OCI-LY3 (cell line): ENCODE results near the gene HEATR5B.

Experiments used
- H2AFZ ChIP-seq: fragments of 200-600, 300-600 bp; shearing (Covaris generic); 2 replicates; pipeline ENCODE4 v1.6.0; 2014; ENCODE audit warnings: antibody characterized with exemption, low read depth, low read length
- H3K27ac ChIP-seq: fragments of 200-600, 300-600 bp; sonication (generic); 2 replicates; pipeline ENCODE4 v1.5.1; 2014; ENCODE audit warnings: mild to moderate bottlenecking, low read length, moderate library complexity, mixed read lengths
- H3K27me3 ChIP-seq: fragments of 200-600, 300-600 bp; sonication (generic); 2 replicates; pipeline ENCODE4 v1.6.1; 2014; ENCODE audit warnings: low read depth, low read length, mixed read lengths
- H3K36me3 ChIP-seq: fragments of 200-600, 300-600 bp; sonication (generic); replicated peaks from 2 replicates; pipeline ENCODE3; 2014; ENCODE audit warnings: low read depth, low read length, mixed read lengths
- H3K4me1 ChIP-seq: fragments of 300-600, 200-600 bp; sonication (generic); 2 replicates; pipeline ENCODE4 v1.6.1; 2014; ENCODE audit warnings: low read length, mixed read lengths
- H3K4me2 ChIP-seq: fragments of 200-600, 300-600 bp; sonication (generic); 2 replicates; pipeline ENCODE4 v1.6.1; 2014; ENCODE audit warnings: low read length, mixed read lengths
- H3K4me3 ChIP-seq: fragments of 300-600, 200-600 bp; sonication (generic); 2 replicates; pipeline ENCODE4 v1.5.1; 2014; ENCODE audit warnings: antibody characterized with exemption, mild to moderate bottlenecking, low read length, moderate library complexity
- H3K79me2 ChIP-seq: fragments of 300-600, 200-600 bp; shearing (Covaris generic); 2 replicates; pipeline ENCODE4 v1.6.1; 2014; ENCODE audit warnings: mild to moderate bottlenecking, low read length, mixed read lengths
- H3K9ac ChIP-seq: fragments of 300-600, 200-600 bp; shearing (Covaris generic); 2 replicates; pipeline ENCODE4 v1.6.0; 2014; ENCODE audit warnings: mild to moderate bottlenecking, low read length, moderate library complexity
- H3K9me3 ChIP-seq: fragments of 200-600, 300-600 bp; shearing (Covaris generic); 2 replicates; pipeline ENCODE4 v1.6.1; 2014; ENCODE audit warnings: low read length, mixed read lengths; ENCODE audit not compliant: insufficient read depth
- H4K20me1 ChIP-seq: fragments of 200-600, 300-600 bp; sonication (generic); 2 replicates; pipeline ENCODE4 v1.6.1; 2016; ENCODE audit warnings: low read length, mixed read lengths; ENCODE audit not compliant: insufficient read depth
- CTCF ChIP-seq: fragments of 200-600, 300-600 bp; sonication (generic); IDR thresholded peaks from 2 replicates; pipeline ENCODE4 v1.5.1; 2014; ENCODE audit warnings: antibody characterized with exemption, low read length, low read depth
- EZH2phosphoT487 ChIP-seq: fragments of 200-600 bp; shearing (Covaris generic); IDR thresholded peaks from 2 replicates; pipeline ENCODE4 v1.6.1; 2018; ENCODE audit warnings: antibody characterized with exemption, mixed run types, low read depth

The HEATR5B gene

GRCh38 chr2:36975306-36975705, 108.9 kb downstream of the HEATR5B start:
- TF ChIP-seq EZH2phosphoT487 (no peak), CTCF (no peak)
- no peak overlapping the region for H3K27ac ChIP-seq
- no peaks in the 10 kb centered on the region for H3K36me3 ChIP-seq
- no peaks in the 10 kb centered on the region for H3K79me2 ChIP-seq
- no peak overlapping the region for H3K9ac ChIP-seq
- H4K20me1 ChIP-seq: no peaks in the 10 kb centered on the region
- H3K4me3 ChIP-seq: no peak overlapping the region
- no peak overlapping the region for H3K4me2 ChIP-seq
- H2AFZ ChIP-seq: no peak overlapping the region
- H3K9me3 ChIP-seq: no peaks in the 10 kb centered on the region
- H3K27me3 ChIP-seq: no peaks in the 10 kb centered on the region
- no peaks in the 10 kb centered on the region for H3K4me1 ChIP-seq

GRCh38 chr2:36973320-36973719, 110.9 kb downstream of the HEATR5B start:
- Histone ChIP-seq H3K4me1 (peaks cover 8% of the 10 kb centered on the region), H2AFZ (no peak overlapping the region), H3K79me2 (no peaks in the 10 kb centered on the region), H3K4me2 (no peak overlapping the region), H3K36me3 (no peaks in the 10 kb centered on the region), H3K27ac (no peak overlapping the region), H3K9me3 (no peaks in the 10 kb centered on the region), H4K20me1 (no peaks in the 10 kb centered on the region), H3K9ac (no peak overlapping the region), H3K4me3 (no peak overlapping the region), H3K27me3 (no peaks in the 10 kb centered on the region)
- no peak for TF ChIP-seq EZH2phosphoT487
- TF ChIP-seq CTCF: no peak

GRCh38 chr2:36971990-36972389, 112.2 kb downstream of the HEATR5B start:
- Histone ChIP-seq H3K9me3 (no peaks in the 10 kb centered on the region), H3K79me2 (no peaks in the 10 kb centered on the region), H3K9ac (no peak overlapping the region), H3K36me3 (no peaks in the 10 kb centered on the region), H3K4me2 (no peak overlapping the region), H2AFZ (no peak overlapping the region), H3K27ac (no peak overlapping the region), H4K20me1 (no peaks in the 10 kb centered on the region), H3K4me3 (no peak overlapping the region), H3K4me1 (peaks cover 20% of the 10 kb centered on the region), H3K27me3 (no peaks in the 10 kb centered on the region)
- TF ChIP-seq CTCF: no peak

GRCh38 chr2:36967236-36967876, 116.8 kb downstream of the HEATR5B start:
- Histone ChIP-seq H2AFZ (peak overlapping the region; percentile 96), H3K4me2 (peak overlapping the region; percentile 94), H3K9me3 (no peaks in the 10 kb centered on the region), H4K20me1 (peaks cover 10% of the 10 kb centered on the region; the same call in 1 of the 2 replicates), H3K79me2 (peaks cover 24% of the 10 kb centered on the region), H3K4me1 (peaks cover 31% of the 10 kb centered on the region), H3K36me3 (no peaks in the 10 kb centered on the region), H3K27ac (peak overlapping the region; percentile 84), H3K27me3 (no peaks in the 10 kb centered on the region), H3K9ac (peak overlapping the region; percentile 85), H3K4me3 (peak overlapping the region; percentile 89)
- no peak for TF ChIP-seq EZH2phosphoT487
- TF ChIP-seq CTCF: no peak
